ENCODE measurements around the gene CPA4. TPM values are rescaled to one million over a fixed set of nuclear protein-coding genes. Genes with fewer than 3 reads are reported as not detected.

Gene CPA4
- total RNA-seq, 1 experiment from 2014 or later = 3.1 TPM

DNA sequence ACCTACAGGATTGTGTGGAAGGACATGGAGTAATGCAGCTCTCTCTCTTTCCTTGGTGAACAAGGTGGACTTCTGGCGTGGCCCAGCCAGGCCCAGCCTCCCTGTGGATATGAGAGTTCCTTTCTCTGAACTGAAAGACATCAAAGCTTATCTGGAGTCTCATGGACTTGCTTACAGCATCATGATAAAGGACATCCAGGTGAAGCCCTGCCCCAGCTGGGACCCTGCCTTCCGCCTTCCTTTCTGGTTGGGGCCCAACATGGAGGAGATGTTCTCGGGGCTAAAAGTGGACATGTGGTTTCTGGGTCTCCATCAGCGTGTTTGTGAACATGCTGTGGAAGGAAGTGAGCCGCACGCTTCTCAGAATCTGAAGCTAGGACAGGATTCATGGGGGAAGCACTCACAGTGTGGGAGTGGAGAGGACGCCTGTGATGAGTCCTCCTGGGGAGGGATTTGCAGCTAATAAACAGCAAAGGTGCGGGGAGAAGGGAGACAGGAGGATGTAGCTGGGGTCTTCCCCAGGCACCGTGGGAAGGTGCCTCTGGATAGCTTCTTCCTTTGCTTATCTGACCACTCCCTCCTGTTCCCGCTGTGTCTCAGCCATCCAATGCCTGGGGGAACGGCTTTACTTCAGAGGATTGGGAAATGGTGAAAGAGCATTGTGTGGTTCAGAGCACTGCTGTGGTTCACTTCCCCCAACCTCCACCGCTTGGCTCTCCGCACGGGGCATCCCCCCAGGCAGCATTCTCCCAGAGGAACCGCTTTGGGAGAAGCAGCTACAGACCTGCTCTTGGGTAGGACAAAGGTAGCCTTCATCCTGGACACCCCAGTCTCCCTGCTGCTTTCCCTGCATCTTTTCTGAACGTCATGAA is 57.2 kb downstream of the CPA4 start:
- H3K9me3 ChIP-seq (ENCODE audit: control insufficient read depth, insufficient read depth, low read depth, low read length) = no peaks in the 10 kb centered on the region
- no TSS peak for BruUV-seq (replicated peaks)
- in situ Hi-C loops (cut with HindIII; ENCODE audit: low pct_unique_long_range_greater_than_20kb, low sequenced_read_pairs) (no loop called here), intact Hi-C loops (cut with micrococcal nuclease; ENCODE audit: unreplicated experiment) (no loop called here)
- TF ChIP-seq, protein P1, sequence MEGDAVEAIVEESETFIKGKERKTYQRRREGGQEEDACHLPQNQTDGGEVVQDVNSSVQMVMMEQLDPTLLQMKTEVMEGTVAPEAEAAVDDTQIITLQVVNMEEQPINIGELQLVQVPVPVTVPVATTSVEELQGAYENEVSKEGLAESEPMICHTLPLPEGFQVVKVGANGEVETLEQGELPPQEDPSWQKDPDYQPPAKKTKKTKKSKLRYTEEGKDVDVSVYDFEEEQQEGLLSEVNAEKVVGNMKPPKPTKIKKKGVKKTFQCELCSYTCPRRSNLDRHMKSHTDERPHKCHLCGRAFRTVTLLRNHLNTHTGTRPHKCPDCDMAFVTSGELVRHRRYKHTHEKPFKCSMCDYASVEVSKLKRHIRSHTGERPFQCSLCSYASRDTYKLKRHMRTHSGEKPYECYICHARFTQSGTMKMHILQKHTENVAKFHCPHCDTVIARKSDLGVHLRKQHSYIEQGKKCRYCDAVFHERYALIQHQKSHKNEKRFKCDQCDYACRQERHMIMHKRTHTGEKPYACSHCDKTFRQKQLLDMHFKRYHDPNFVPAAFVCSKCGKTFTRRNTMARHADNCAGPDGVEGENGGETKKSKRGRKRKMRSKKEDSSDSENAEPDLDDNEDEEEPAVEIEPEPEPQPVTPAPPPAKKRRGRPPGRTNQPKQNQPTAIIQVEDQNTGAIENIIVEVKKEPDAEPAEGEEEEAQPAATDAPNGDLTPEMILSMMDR (IDR thresholded peaks at IDR 0.05) = no peak
- TF ChIP-seq SIN3A (IDR thresholded peaks at IDR 0.05; ENCODE audit: borderline replicate concordance, insufficient read depth, low read depth, low read length) (no peak), TCF7L2 (IDR thresholded peaks at IDR 0.05; ENCODE audit: low read depth, low read length) (no peak), REST (IDR thresholded peaks at IDR 0.05; ENCODE audit: insufficient read depth in 1 of 2, low read depth in 2 of 2, low read length in 1 of 2) (no peak), POLR2AphosphoS5 (IDR thresholded peaks at IDR 0.05; ENCODE audit: low read depth, low read length) (no peak)
- no peak overlapping the region for H3K4me3 ChIP-seq (ENCODE audit: low read depth in 2 of 2, low read length in 2 of 2)
- ChIA-PET CTCF (no interaction called here), POLR2A (no interaction called here)
- 0 out of 2 replicates have a peak, but pooled peaks cover 1% of the 10 kb centered on the region for H3K4me1 ChIP-seq (ENCODE audit: control insufficient read depth, insufficient read depth, low read length)
- no peaks in the 10 kb centered on the region for H3K27me3 ChIP-seq (ENCODE audit: control insufficient read depth, insufficient read depth, low read length)
- ATAC-seq = no peak
- no peak for DNase-seq (ENCODE audit: low read depth, low spot score)
- no peak overlapping the region for H3K27ac ChIP-seq (ENCODE audit: low read length)
- no peaks in the 10 kb centered on the region for H3K36me3 ChIP-seq (ENCODE audit: control insufficient read depth, insufficient read depth, low read length)

GRCh38 chr7:130350945-130351790 is 58.2 kb downstream of the CPA4 start:
- BruUV-seq (replicated peaks) = no TSS peak
- CTCF ChIA-PET = no interaction called here
- in situ Hi-C loops (cut with HindIII; ENCODE audit: low pct_unique_long_range_greater_than_20kb, low sequenced_read_pairs) = no loop called here
- no peak for TF ChIP-seq POLR2AphosphoS5 (IDR thresholded peaks at IDR 0.05; ENCODE audit: low read depth, low read length)
- no peak for TF ChIP-seq TCF7L2 (IDR thresholded peaks at IDR 0.05; ENCODE audit: low read depth, low read length)
- no peak for TF ChIP-seq SIN3A (IDR thresholded peaks at IDR 0.05; ENCODE audit: borderline replicate concordance, insufficient read depth, low read depth, low read length)
- no peak for TF ChIP-seq REST (IDR thresholded peaks at IDR 0.05; ENCODE audit: insufficient read depth in 1 of 2, low read depth in 2 of 2, low read length in 1 of 2)
- TF ChIP-seq, protein P1 (IDR thresholded peaks at IDR 0.05) = no peak
- ATAC-seq (no peak), DNase-seq (ENCODE audit: low read depth, low spot score) (no peak)
- POLR2A ChIA-PET = no interaction called here
- Histone ChIP-seq H3K4me1 (ENCODE audit: control insufficient read depth, insufficient read depth, low read length) (peaks cover 5% of the 10 kb centered on the region), H3K9me3 (ENCODE audit: control insufficient read depth, insufficient read depth, low read depth, low read length) (no peaks in the 10 kb centered on the region), H3K36me3 (ENCODE audit: control insufficient read depth, insufficient read depth, low read length) (no peaks in the 10 kb centered on the region), H3K27me3 (ENCODE audit: control insufficient read depth, insufficient read depth, low read length) (no peaks in the 10 kb centered on the region), H3K27ac (ENCODE audit: low read length) (no peak overlapping the region), H3K4me3 (ENCODE audit: low read depth in 2 of 2, low read length in 2 of 2) (no peak overlapping the region)
- intact Hi-C loops (cut with micrococcal nuclease; ENCODE audit: unreplicated experiment) = no loop called here
